ENCODE data around the gene MLH1.
"Not testable (repeated sequence)": the region's sequence is repeated elsewhere in the genome, so short reads cannot be mapped to it uniquely, and the experiment has no call there.

Gene MLH1

GRCh38 chr3:36993326-36994283 is at the start of gene MLH1:
TSS of gene MLH1 (plus strand) at chr3:36993518. CDS start at chr3:36993548, 30 bp downstream.
- DNase-seq (ENCODE audit: low read depth in 2 of 2), result peak; percentile 100

- no peak for DNase-seq (ENCODE audit: low read depth in 2 of 2)
These were observed 49.7 kb upstream of the MLH1 start for GRCh38 chr3:36943601-36944000.

GRCh38 chr3:36944012-36944640 is 49.2 kb upstream of the MLH1 start:
- peak; percentile 15 to 17 for DNase-seq (ENCODE audit: low read depth in 2 of 2)

GRCh38 chr3:36944641-36945270 is 48.6 kb upstream of the MLH1 start, which contains the start of gene TRANK1:
TSS of gene TRANK1 (minus strand) at chr3:36945054. CDS start at chr3:36944809, 245 bp downstream.
- DNase-seq (ENCODE audit: low read depth in 2 of 2), result no peak

- no peak for DNase-seq (ENCODE audit: low read depth in 2 of 2)
These were observed 47.9 kb upstream of the MLH1 start for GRCh38 chr3:36945333-36945980.

GRCh38 chr3:36947814-36948213 is 45.5 kb upstream of the MLH1 start:
- DNase-seq (ENCODE audit: low read depth in 2 of 2), result not testable (repeated sequence)

- DNase-seq (ENCODE audit: low read depth in 2 of 2), result no peak
These were observed 38.7 kb upstream of the MLH1 start for GRCh38 chr3:36954452-36955134.

- DNase-seq (ENCODE audit: low read depth in 2 of 2), result no peak
These were observed 37.2 kb upstream of the MLH1 start for GRCh38 chr3:36956155-36956554.

- DNase-seq (ENCODE audit: low read depth in 2 of 2), result no peak
These were observed 36.3 kb upstream of the MLH1 start for GRCh38 chr3:36957063-36957462.

- peak in 1 of 2 experiments; percentile 25 for DNase-seq (ENCODE audit: low read depth in 2 of 2)
These were observed 35.2 kb upstream of the MLH1 start for GRCh38 chr3:36957862-36958686.

- no peak for DNase-seq (ENCODE audit: low read depth in 2 of 2)
These were observed 33.5 kb upstream of the MLH1 start for GRCh38 chr3:36959821-36960220.

- DNase-seq (ENCODE audit: low read depth in 2 of 2), result no peak
These were observed 32.8 kb upstream of the MLH1 start for GRCh38 chr3:36960502-36960901.

- DNase-seq (ENCODE audit: low read depth in 2 of 2), result not testable (repeated sequence)
These were observed 30.3 kb upstream of the MLH1 start for GRCh38 chr3:36963008-36963407.

GRCh38 chr3:36964331-36964730 is 29.0 kb upstream of the MLH1 start:
- no peak for DNase-seq (ENCODE audit: low read depth in 2 of 2)

- DNase-seq (ENCODE audit: low read depth in 2 of 2), result no peak
These were observed 28.5 kb upstream of the MLH1 start for GRCh38 chr3:36964817-36965216.

- no peak for DNase-seq (ENCODE audit: low read depth in 2 of 2)
These were observed 27.9 kb upstream of the MLH1 start for GRCh38 chr3:36965440-36965839.

GRCh38 chr3:36969085-36969484 is 24.2 kb upstream of the MLH1 start:
- DNase-seq (ENCODE audit: low read depth in 2 of 2), result no peak

- no peak for DNase-seq (ENCODE audit: low read depth in 2 of 2)
These were observed 23.5 kb upstream of the MLH1 start for GRCh38 chr3:36969540-36970432.

- no peak for DNase-seq (ENCODE audit: low read depth in 2 of 2)
These were observed 21.2 kb upstream of the MLH1 start for GRCh38 chr3:36972163-36972562.
